Measurements from ENCODE around the gene CCDC78.

Gene CCDC78

GRCh38 chr16:726438-727290, at the start of gene CCDC78, which contains the start of gene HAGHL:
CCDC78 (minus strand) TSS chr16:726443; CDS start chr16:726367, 76 bp downstream.
HAGHL (plus strand) TSS chr16:727106; CDS start chr16:727510, 404 bp downstream.
- DNase-seq = peak in 51 of 58 donors; percentile 19 to 80 (median 61)

- no peak for DNase-seq
Measured at GRCh38 chr16:775236-775796, 49.1 kb upstream of the CCDC78 start.

- no peak for DNase-seq
Measured at GRCh38 chr16:774086-775001, 48.1 kb upstream of the CCDC78 start.

GRCh38 chr16:772959-773358, 46.7 kb upstream of the CCDC78 start:
- DNase-seq = no peak

- no peak for DNase-seq
Measured at GRCh38 chr16:770411-770810, 44.2 kb upstream of the CCDC78 start.

- DNase-seq = no peak
Measured at GRCh38 chr16:769934-770333, 43.7 kb upstream of the CCDC78 start.

GRCh38 chr16:769184-769784, 43.0 kb upstream of the CCDC78 start:
- DNase-seq = no peak

- no peak for DNase-seq
Measured at GRCh38 chr16:768428-768827, 42.2 kb upstream of the CCDC78 start.

GRCh38 chr16:767743-768235, 41.5 kb upstream of the CCDC78 start:
- DNase-seq = no peak

- DNase-seq = no peak
Measured at GRCh38 chr16:766820-767640, 40.8 kb upstream of the CCDC78 start.

GRCh38 chr16:766008-766819, 40.0 kb upstream of the CCDC78 start:
- no peak for DNase-seq

GRCh38 chr16:765488-765865, 39.2 kb upstream of the CCDC78 start:
- no peak for DNase-seq

- no peak for DNase-seq
Measured at GRCh38 chr16:764848-765487, 38.7 kb upstream of the CCDC78 start.

- DNase-seq = no peak
Measured at GRCh38 chr16:764184-764750, 38.0 kb upstream of the CCDC78 start.

- DNase-seq = no peak
Measured at GRCh38 chr16:763369-764183, 37.3 kb upstream of the CCDC78 start.

- no peak for DNase-seq
Measured at GRCh38 chr16:762595-763268, 36.5 kb upstream of the CCDC78 start.
